Mesendoderm (in vitro differentiated cells): ENCODE results near the gene DLX6.

Source experiments
- DNase-seq: peaks from one replicate; pipeline ENCODE4 v3.0.0; 2013
- H2AK5ac ChIP-seq: 2 replicates; pipeline ENCODE4 v1.6.1; 2013; ENCODE audit warnings: low read length, inconsistent platforms
- H2BK120ac ChIP-seq: 2 replicates; pipeline ENCODE4 v1.6.1; 2013; ENCODE audit warnings: low read depth, mild to moderate bottlenecking, low read length, moderate library complexity, mixed read lengths
- H2BK15ac ChIP-seq: replicated peaks from 2 replicates; pipeline ENCODE4 v1.6.1; 2013; ENCODE audit warnings: low read depth, mild to moderate bottlenecking, moderate library complexity
- H2BK5ac ChIP-seq: 2 replicates; pipeline ENCODE4 v1.6.1; 2013; ENCODE audit warnings: low read length, inconsistent platforms
- H3K18ac ChIP-seq: 2 replicates; pipeline ENCODE4 v1.6.1; 2013; ENCODE audit warnings: mild to moderate bottlenecking, low read length, mixed read lengths
- H3K23ac ChIP-seq: one replicate; pipeline ENCODE4 v1.6.1; 2013; ENCODE audit warnings: low read length
- H3K27ac ChIP-seq: 2 replicates; pipeline ENCODE4 v1.5.1; 2013; ENCODE audit warnings: low read depth, mild to moderate bottlenecking, inconsistent platforms, low read length, moderate library complexity
- H3K27me3 ChIP-seq: 2 replicates; pipeline ENCODE4 v1.6.1; 2013; ENCODE audit warnings: low read length, control low read depth, mild to moderate bottlenecking, inconsistent platforms; ENCODE audit not compliant: insufficient read depth, poor library complexity
- H3K36me3 ChIP-seq: 2 replicates; pipeline ENCODE4 v1.6.1; 2013; ENCODE audit warnings: low read length, inconsistent platforms; ENCODE audit not compliant: control insufficient read depth, insufficient read depth
- H3K4ac ChIP-seq: one replicate; pipeline ENCODE4 v1.6.1; 2013; ENCODE audit warnings: low read depth, mild to moderate bottlenecking, low read length, moderate library complexity
- H3K4me1 ChIP-seq: 2 replicates; pipeline ENCODE4 v1.6.1; 2013; ENCODE audit warnings: low read depth, low read length, inconsistent platforms; ENCODE audit not compliant: control insufficient read depth
- H3K4me2 ChIP-seq: 2 replicates; pipeline ENCODE4 v1.6.1; 2013; ENCODE audit warnings: low read length
- H3K4me3 ChIP-seq: 2 replicates; pipeline ENCODE4 v1.5.1; 2013; ENCODE audit warnings: mild to moderate bottlenecking, low read length
- H3K56ac ChIP-seq: one replicate; pipeline ENCODE4 v1.6.1; 2013; ENCODE audit warnings: low read length
- H3K79me1 ChIP-seq: 2 replicates; pipeline ENCODE4 v1.6.1; 2013; ENCODE audit warnings: low read length, inconsistent platforms
- H3K79me2 ChIP-seq: 2 replicates; pipeline ENCODE4 v1.6.1; 2013; ENCODE audit warnings: mild to moderate bottlenecking, low read length; ENCODE audit not compliant: control insufficient read depth, insufficient read depth
- H3K9ac ChIP-seq: 2 replicates; pipeline ENCODE4 v1.6.1; 2013; ENCODE audit warnings: low read length, inconsistent platforms
- H4K5ac ChIP-seq: one replicate; pipeline ENCODE4 v1.6.1; 2013; ENCODE audit warnings: low read length
- H4K8ac ChIP-seq: one replicate; pipeline ENCODE4 v1.6.1; 2013; ENCODE audit warnings: low read depth, mild to moderate bottlenecking, control low read depth, low read length, moderate library complexity
- WGBS: extraction: QIAGEN DNeasy Blood & Tissue Kit; methylation state at CpG from one replicate; pipeline ENCODE4 v1.1.7; 2013; ENCODE audit warnings: low lambda C conversion rate, missing lambda C conversion rate; ENCODE audit not compliant: insufficient coverage; ENCODE audit errors: extremely low coverage; 5-methylcytosine and 5-hydroxymethylcytosine counted together

DLX6 gene

GRCh38 chr7:97014145-97014750, 8.9 kb downstream of the DLX6 start:
- no peak for DNase-seq
- Histone ChIP-seq H3K27ac (no peak overlapping the region), H4K5ac (no peak overlapping the region), H3K79me1 (no peaks in the 10 kb centered on the region), H2BK15ac (no peak overlapping the region), H3K4me1 (peaks cover 8% of the 10 kb centered on the region), H3K4ac (no peak overlapping the region), H3K4me3 (no peak overlapping the region), H3K23ac (no peak overlapping the region), H3K79me2 (no peaks in the 10 kb centered on the region), H2AK5ac (no peak overlapping the region), H3K18ac (no peak overlapping the region), H4K8ac (no peak overlapping the region), H2BK5ac (no peak overlapping the region), H2BK120ac (no peak overlapping the region), H3K4me2 (no peak overlapping the region), H3K36me3 (no peaks in the 10 kb centered on the region), H3K27me3 (peaks cover 62% of the 10 kb centered on the region), H3K56ac (no peak overlapping the region), H3K9ac (no peak overlapping the region)
- no CpG with 5 or more reads among the region's 5 CpGs for WGBS

GRCh38 chr7:97015279-97015678, 9.9 kb downstream of the DLX6 start:
- no peak overlapping the region for H2BK120ac ChIP-seq
- no peak overlapping the region for H4K8ac ChIP-seq
- H2BK15ac ChIP-seq = no peak overlapping the region
- no CpG with 5 or more reads among the region's 3 CpGs for WGBS
- H3K4me3 ChIP-seq = no peak overlapping the region
- no peak overlapping the region for H3K23ac ChIP-seq
- no peak overlapping the region for H3K4me2 ChIP-seq
- no peak overlapping the region for H3K4ac ChIP-seq
- peaks cover 64% of the 10 kb centered on the region for H3K27me3 ChIP-seq
- no peak overlapping the region for H3K18ac ChIP-seq
- H3K79me1 ChIP-seq = no peaks in the 10 kb centered on the region
- H3K27ac ChIP-seq = no peak overlapping the region
- no peak overlapping the region for H2AK5ac ChIP-seq
- H2BK5ac ChIP-seq = no peak overlapping the region
- peaks cover 8% of the 10 kb centered on the region for H3K4me1 ChIP-seq
- no peaks in the 10 kb centered on the region for H3K36me3 ChIP-seq
- no peak overlapping the region for H4K5ac ChIP-seq
- no peak for DNase-seq
- H3K79me2 ChIP-seq = no peaks in the 10 kb centered on the region
- no peak overlapping the region for H3K56ac ChIP-seq
- no peak overlapping the region for H3K9ac ChIP-seq

- no peak overlapping the region for H2BK5ac ChIP-seq
- no peak overlapping the region for H3K4me3 ChIP-seq
- H3K4me1 ChIP-seq = peaks cover 8% of the 10 kb centered on the region
- no peak overlapping the region for H4K8ac ChIP-seq
- H3K4ac ChIP-seq = no peak overlapping the region
- no peak overlapping the region for H3K23ac ChIP-seq
- H4K5ac ChIP-seq = no peak overlapping the region
- WGBS = no CpG with 5 or more reads among the region's 12 CpGs
- H2BK120ac ChIP-seq = no peak overlapping the region
- no peak overlapping the region for H3K9ac ChIP-seq
- no peaks in the 10 kb centered on the region for H3K79me1 ChIP-seq
- H3K18ac ChIP-seq = no peak overlapping the region
- no peak overlapping the region for H2AK5ac ChIP-seq
- no peak overlapping the region for H2BK15ac ChIP-seq
- H3K56ac ChIP-seq = no peak overlapping the region
- no peak overlapping the region for H3K4me2 ChIP-seq
- no peak overlapping the region for H3K27ac ChIP-seq
- H3K27me3 ChIP-seq = peaks cover 66% of the 10 kb centered on the region
- no peaks in the 10 kb centered on the region for H3K79me2 ChIP-seq
- no peak for DNase-seq
- H3K36me3 ChIP-seq = no peaks in the 10 kb centered on the region
Observed at GRCh38 chr7:97015756-97016380, 10.5 kb downstream of the DLX6 start.

- no peak overlapping the region for H3K4me3 ChIP-seq
- no CpG with 5 or more reads among the region's 55 CpGs for WGBS
Observed at GRCh38 chr7:97016381-97017191, 11.2 kb downstream of the DLX6 start.

GRCh38 chr7:97017192-97018125, 12.1 kb downstream of the DLX6 start:
- no peak overlapping the region for H3K27ac ChIP-seq
- H3K9ac ChIP-seq = peak overlapping the region; percentile 52
- no peak overlapping the region for H2BK15ac ChIP-seq
- H3K18ac ChIP-seq = no peak overlapping the region
- H3K4me2 ChIP-seq = peak overlapping the region; percentile 73
- H3K4me1 ChIP-seq = peaks cover 10% of the 10 kb centered on the region
- H3K27me3 ChIP-seq = peaks cover 60% of the 10 kb centered on the region
- no CpG with 5 or more reads among the region's 37 CpGs for WGBS
- DNase-seq = peak; percentile 27
- H3K79me2 ChIP-seq = no peaks in the 10 kb centered on the region
- H2AK5ac ChIP-seq = no peak overlapping the region
- H4K5ac ChIP-seq = no peak overlapping the region
- no peak overlapping the region for H3K4ac ChIP-seq
- H3K4me3 ChIP-seq = no peak overlapping the region
- no peak overlapping the region for H3K23ac ChIP-seq
- H3K79me1 ChIP-seq = no peaks in the 10 kb centered on the region
- no peaks in the 10 kb centered on the region for H3K36me3 ChIP-seq
- H2BK120ac ChIP-seq = no peak overlapping the region
- no peak overlapping the region for H4K8ac ChIP-seq
- H3K56ac ChIP-seq = peak overlapping the region; percentile 86
- H2BK5ac ChIP-seq = no peak overlapping the region

More at GRCh38 chr7:97016381-97017191, 11.2 kb downstream of the DLX6 start:
- no peak overlapping the region for H2BK15ac ChIP-seq
- no peak overlapping the region for H3K4ac ChIP-seq
- H3K79me1 ChIP-seq = no peaks in the 10 kb centered on the region
- H3K23ac ChIP-seq = no peak overlapping the region
- no peak overlapping the region for H2AK5ac ChIP-seq
- no peak overlapping the region for H3K27ac ChIP-seq
- peak overlapping the region; percentile 86 for H3K56ac ChIP-seq
- H3K18ac ChIP-seq = no peak overlapping the region
- H3K27me3 ChIP-seq = peaks cover 63% of the 10 kb centered on the region
- H2BK5ac ChIP-seq = no peak overlapping the region
- H3K79me2 ChIP-seq = no peaks in the 10 kb centered on the region
- H2BK120ac ChIP-seq = no peak overlapping the region
- peaks cover 8% of the 10 kb centered on the region for H3K4me1 ChIP-seq
- peak; percentile 95 for DNase-seq
- peak overlapping the region; percentile 73 for H3K4me2 ChIP-seq
- no peak overlapping the region for H4K5ac ChIP-seq
- no peaks in the 10 kb centered on the region for H3K36me3 ChIP-seq
- peak overlapping the region; percentile 52 for H3K9ac ChIP-seq
- no peak overlapping the region for H4K8ac ChIP-seq
